SU-DHL-6 (cell line): ENCODE data around the gene SCUBE1.

ENCODE experiments used
- H2AFZ ChIP-seq: fragments of 200-600 bp; sonication (generic); 2 replicates; pipeline ENCODE4 v1.6.1; 2014; ENCODE audit warnings: low read depth, mild to moderate bottlenecking, moderate library complexity, mixed read lengths, antibody characterized with exemption, low read length; ENCODE audit not compliant: severe bottlenecking
- H3F3A ChIP-seq: fragments of 200-600 bp; shearing (Covaris generic); 2 replicates; pipeline ENCODE4 v1.6.0; 2016; ENCODE audit warnings: antibody characterized with exemption, mild to moderate bottlenecking; ENCODE audit not compliant: insufficient read depth
- H3K27ac ChIP-seq: fragments of 200-600 bp; sonication (generic); 2 replicates; pipeline ENCODE4 v1.5.1; 2016; ENCODE audit warnings: low read depth, mild to moderate bottlenecking, low read length, moderate library complexity, mixed read lengths
- H3K27me3 ChIP-seq: fragments of 200-600 bp; sonication (generic), shearing (Covaris generic); 2 replicates; pipeline ENCODE4 v1.6.0; 2014; ENCODE audit warnings: mild to moderate bottlenecking, low read length
- H3K36me3 ChIP-seq: fragments of 200-600 bp; sonication (generic); 2 replicates; pipeline ENCODE4 v1.6.1; 2014; ENCODE audit warnings: mild to moderate bottlenecking, low read length, mixed read lengths
- H3K4me2 ChIP-seq: fragments of 300-600, 200-600 bp; shearing (Covaris generic), sonication (generic); 2 replicates; pipeline ENCODE4 v1.6.0; 2014; ENCODE audit warnings: low read length, low read depth, mild to moderate bottlenecking; ENCODE audit not compliant: poor library complexity, severe bottlenecking
- H3K4me3 ChIP-seq: fragments of 200-600 bp; sonication (generic); 2 replicates; pipeline ENCODE4 v1.5.1; 2014; ENCODE audit warnings: antibody characterized with exemption, low read length, mild to moderate bottlenecking, mixed read lengths; ENCODE audit not compliant: insufficient read depth, poor library complexity, severe bottlenecking
- H3K79me2 ChIP-seq: fragments of 200-600 bp; sonication (generic); 2 replicates; pipeline ENCODE4 v1.6.1; 2014; ENCODE audit warnings: mild to moderate bottlenecking, low read length, moderate library complexity; ENCODE audit not compliant: insufficient read depth
- H3K9ac ChIP-seq: fragments of 200-600 bp; sonication (generic); 2 replicates; pipeline ENCODE4 v1.7.0; 2014; ENCODE audit warnings: mild to moderate bottlenecking, low read length
- H3K9me2 ChIP-seq: fragments of 200-600 bp; sonication (generic); replicated peaks from 2 replicates; pipeline ENCODE4 v1.6.1; 2014; ENCODE audit warnings: low read length; ENCODE audit not compliant: insufficient read depth
- H3K9me3 ChIP-seq: fragments of 200-600 bp; sonication (generic); 2 replicates; pipeline ENCODE4 v1.6.1; 2014; ENCODE audit warnings: low read length, mixed read lengths; ENCODE audit not compliant: insufficient read depth
- H4K20me1 ChIP-seq: fragments of 200-600 bp; sonication (generic); 2 replicates; pipeline ENCODE4 v1.6.1; 2014; ENCODE audit warnings: low read depth, mild to moderate bottlenecking, antibody characterized with exemption, low read length, moderate library complexity, mixed read lengths
- CTCF ChIP-seq: fragments of 200-600 bp; sonication (generic); IDR thresholded peaks from one replicate; pipeline ENCODE4 v1.5.1; 2017; ENCODE audit warnings: antibody characterized with exemption, mild to moderate bottlenecking, low read length, moderate library complexity; ENCODE audit not compliant: insufficient read depth, poor library complexity, severe bottlenecking
- EZH2phosphoT487 ChIP-seq: fragments of 200-600 bp; sonication (generic), shearing (Covaris generic); conservative IDR thresholded peaks from 2 replicates; pipeline ENCODE4 v1.6.1; 2018; ENCODE audit warnings: mild to moderate bottlenecking, antibody characterized with exemption, low read length, moderate library complexity, mixed read lengths

Gene SCUBE1

GRCh38 chr22:43169310-43170130 is 173.7 kb downstream of the SCUBE1 start:
- Histone ChIP-seq H3K9me2 (no peaks in the 10 kb centered on the region), H3K4me2 (no peak overlapping the region), H3K27me3 (no peaks in the 10 kb centered on the region), H2AFZ (no peak overlapping the region), H3K36me3 (no peaks in the 10 kb centered on the region), H3F3A (no peaks in the 10 kb centered on the region), H3K9me3 (no peaks in the 10 kb centered on the region), H3K27ac (no peak overlapping the region), H3K9ac (no peak overlapping the region), H3K79me2 (no peaks in the 10 kb centered on the region), H3K4me3 (no peak overlapping the region), H4K20me1 (no peaks in the 10 kb centered on the region)
- TF ChIP-seq EZH2phosphoT487 (no peak), CTCF (no peak)

- Histone ChIP-seq H3K79me2 (no peaks in the 10 kb centered on the region), H3K36me3 (no peaks in the 10 kb centered on the region), H3K9me3 (no peaks in the 10 kb centered on the region), H4K20me1 (no peaks in the 10 kb centered on the region), H3K27ac (no peak overlapping the region), H3F3A (no peaks in the 10 kb centered on the region), H3K27me3 (no peaks in the 10 kb centered on the region), H2AFZ (no peak overlapping the region), H3K4me3 (no peak overlapping the region), H3K9me2 (no peaks in the 10 kb centered on the region), H3K4me2 (no peak overlapping the region), H3K9ac (no peak overlapping the region)
- TF ChIP-seq EZH2phosphoT487 (no peak), CTCF (no peak)
Observed at GRCh38 chr22:43168471-43169309, 174.5 kb downstream of the SCUBE1 start.

- Histone ChIP-seq H3K9me2 (no peaks in the 10 kb centered on the region), H3K4me3 (no peak overlapping the region), H3K27ac (no peak overlapping the region), H3K9me3 (no peaks in the 10 kb centered on the region), H3K36me3 (no peaks in the 10 kb centered on the region), H3F3A (no peaks in the 10 kb centered on the region), H4K20me1 (no peaks in the 10 kb centered on the region), H3K27me3 (no peaks in the 10 kb centered on the region), H3K4me2 (no peak overlapping the region), H2AFZ (no peak overlapping the region), H3K9ac (no peak overlapping the region), H3K79me2 (no peaks in the 10 kb centered on the region)
- TF ChIP-seq CTCF (no peak), EZH2phosphoT487 (no peak)
Observed at GRCh38 chr22:43167001-43167589, 176.1 kb downstream of the SCUBE1 start.
